Fibroblast of skin of scalp (primary cell): Measurements from ENCODE around the gene TBC1D10A.

Experiments used
- DNase-seq: peaks from one replicate; pipeline ENCODE4 v3.0.0-alpha.2; 2013

Gene TBC1D10A

GRCh38 chr22:30245985-30246813, 80.5 kb downstream of the TBC1D10A start, which contains the start of gene LIF:
TSS of gene LIF (minus strand) at chr22:30246759. CDS start at chr22:30246695, 64 bp downstream.
- no peak for DNase-seq

DNA sequence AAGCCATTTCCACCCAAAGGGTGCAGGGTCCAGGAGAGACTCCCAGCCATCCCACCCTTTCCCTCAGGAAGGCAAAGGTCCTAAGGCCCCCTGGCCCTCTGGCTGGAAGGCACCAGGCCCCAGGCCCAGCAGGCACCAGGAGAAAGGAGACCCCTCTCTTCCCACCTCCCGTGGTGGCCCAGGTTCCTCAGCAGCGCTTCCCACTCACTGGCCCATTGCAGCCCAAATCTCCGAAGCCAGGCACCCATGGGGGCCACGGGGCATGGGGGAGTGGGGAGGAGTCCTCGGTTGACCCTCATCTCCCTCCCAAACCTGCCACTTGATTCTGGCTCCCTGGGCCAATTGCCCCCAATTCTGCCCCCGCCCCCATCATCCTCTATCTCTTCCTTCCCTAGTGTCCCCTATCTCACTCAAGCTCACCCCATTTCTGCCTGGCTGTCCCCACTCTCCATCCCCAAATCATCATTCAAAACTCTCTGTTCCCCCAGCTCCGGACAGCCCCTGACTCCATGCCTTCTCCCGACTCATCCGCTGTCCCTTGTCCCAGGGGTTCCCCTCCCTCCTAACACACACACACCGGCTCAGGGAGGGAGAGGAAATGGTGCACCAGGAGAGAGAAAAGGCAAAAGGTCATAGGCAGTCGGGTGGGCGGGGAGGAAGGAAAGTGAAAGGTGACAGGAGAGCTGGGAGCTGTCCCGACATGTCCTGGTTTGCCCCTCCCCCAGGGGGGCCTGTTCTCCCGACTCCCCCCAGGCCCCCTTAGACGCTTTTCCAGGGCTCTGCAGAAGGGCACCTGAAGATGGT, 81.4 kb downstream of the TBC1D10A start:
- no peak for DNase-seq

- DNase-seq: no peak
Observed at GRCh38 chr22:30244641-30245040, 82.1 kb downstream of the TBC1D10A start.

GRCh38 chr22:30244066-30244465, 82.7 kb downstream of the TBC1D10A start:
- no peak for DNase-seq

DNA sequence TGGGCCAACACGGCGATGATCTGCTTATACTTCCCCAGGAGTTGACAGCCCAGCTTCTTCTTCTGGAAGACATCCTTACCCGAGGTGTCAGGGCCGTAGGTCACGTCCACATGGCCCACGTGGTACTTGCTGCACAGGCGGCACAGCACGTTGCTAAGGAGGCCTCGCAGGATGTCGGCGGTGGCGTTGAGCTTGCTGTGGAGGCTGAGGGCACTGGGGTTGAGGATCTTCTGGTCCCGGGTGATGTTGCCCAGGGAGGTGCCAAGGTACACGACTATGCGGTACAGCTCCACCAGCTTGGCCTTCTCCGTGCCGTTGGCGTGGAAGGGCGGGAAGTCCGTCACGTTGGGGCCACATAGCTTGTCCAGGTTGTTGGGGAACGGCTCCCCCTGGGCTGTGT, 83.1 kb downstream of the TBC1D10A start:
- DNase-seq: no peak
